Left lobe of liver (tissue), 2 donors: ENCODE measurements around the gene CSGALNACT2. TPM values are rescaled to one million over a fixed set of nuclear protein-coding genes. Genes with fewer than 3 reads are reported as not detected.
A peak's percentile ranks its signal among the peaks of the same experiment; 100 is the strongest.

ENCODE experiments used
- ATAC-seq: fragments of 200-7000 bp; cut with Tn5 transposase; one replicate; pipeline ENCODE4 v1.9.1; 2020; ENCODE audit warnings: mild to moderate bottlenecking, moderate library complexity
- DNase-seq: peaks from one replicate; pipeline ENCODE4 v3.0.0-alpha.2; 2020; ENCODE audit warnings: low spot score
- total RNA-seq: library from RNA; stranded (reverse); gene quantifications from one replicate; pipeline ENCODE4 v1.2.1, GENCODE V29; 2021
- donor health status: DM: no; HTN: no; CAD: no; lungs with moderate emphysema.
- donor health status: DM: no; HTN: yes; CAD: no.

CSGALNACT2 gene
- total RNA-seq, 1 donor from 2014 or later = 5.5 TPM

DNA sequence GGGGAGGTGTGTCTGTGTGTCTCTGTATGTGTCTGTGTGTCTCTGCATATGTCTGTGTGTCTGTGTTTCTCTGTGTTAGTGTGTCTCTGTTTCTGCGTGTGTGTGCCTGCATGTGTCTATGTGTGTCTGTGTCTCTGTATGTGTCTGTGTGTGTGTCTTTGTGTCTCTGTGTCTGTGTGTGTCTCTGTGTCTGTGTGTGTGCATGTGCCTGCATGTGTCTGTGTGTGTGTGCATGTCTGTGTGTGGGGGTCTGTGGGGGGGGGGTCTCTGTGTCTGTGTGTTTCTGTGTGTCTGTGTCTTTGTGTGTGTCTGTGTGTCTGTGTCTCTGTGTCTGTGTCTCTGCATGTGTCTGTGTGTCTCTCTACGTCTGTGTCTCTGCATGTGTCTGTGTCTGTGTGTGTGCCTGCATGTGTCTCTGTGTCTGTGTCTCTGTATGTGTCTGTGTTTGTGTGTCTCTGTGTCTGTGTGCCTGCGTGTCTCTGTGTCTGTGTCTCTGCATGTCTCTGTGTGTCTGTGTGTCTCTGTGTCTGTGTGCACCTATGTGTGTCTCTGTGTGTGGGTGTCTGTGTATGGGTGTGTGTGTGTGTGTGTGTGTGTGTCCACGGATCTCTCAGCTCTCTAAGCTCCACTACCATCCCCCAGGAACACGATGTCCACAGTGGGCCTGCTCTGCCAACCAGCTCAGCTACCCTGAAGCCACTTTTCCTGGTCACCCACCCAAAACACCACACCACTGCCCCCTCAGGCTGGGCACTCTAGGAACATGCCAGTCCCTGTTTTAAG is 87.0 kb downstream of the CSGALNACT2 start:
- ATAC-seq = no peak

DNA sequence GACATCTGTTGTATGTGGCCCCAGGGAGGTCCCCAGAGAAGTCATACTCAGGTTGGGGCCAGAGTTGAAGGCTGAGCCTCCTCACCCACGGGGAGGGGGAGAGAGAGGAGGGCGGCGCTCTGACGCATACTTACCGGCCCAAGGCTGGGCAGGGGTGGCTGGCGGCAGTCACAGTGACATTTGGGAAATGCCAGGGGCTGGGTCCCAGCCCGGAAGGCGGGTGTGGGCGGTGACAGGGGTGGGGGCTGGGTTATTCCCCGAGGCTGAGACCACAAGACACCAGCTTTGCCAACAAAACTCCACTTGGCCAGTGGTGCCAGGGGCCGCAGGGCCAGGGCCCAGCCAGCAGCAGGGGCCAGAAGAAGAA is 87.5 kb downstream of the CSGALNACT2 start:
- DNase-seq = peak; percentile 6
- ATAC-seq = no peak

More for the DNA sequence above, 87.0 kb downstream of the CSGALNACT2 start:
- DNase-seq = peak; percentile 24

DNA sequence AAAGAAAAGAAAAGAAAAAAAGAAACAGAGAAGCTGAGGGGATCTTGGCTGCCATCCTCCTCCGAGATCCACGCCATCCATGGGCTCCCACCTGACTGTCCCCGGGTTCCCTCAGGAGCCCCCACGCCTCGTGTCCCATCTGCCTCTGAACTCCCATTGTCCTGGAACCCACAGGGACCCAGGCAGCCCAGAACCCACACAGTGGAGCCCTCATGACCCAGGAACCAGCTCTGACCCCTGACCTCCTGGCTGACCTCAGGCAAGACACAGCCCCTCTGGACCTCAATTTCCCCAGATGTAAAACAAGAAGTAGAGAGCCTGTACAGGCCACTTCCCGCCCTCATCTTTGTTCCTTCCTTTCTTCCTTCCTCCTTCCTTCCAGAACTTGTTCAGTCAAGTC is 88.2 kb downstream of the CSGALNACT2 start:
- ATAC-seq (no peak), DNase-seq (peak; percentile 28)

DNA sequence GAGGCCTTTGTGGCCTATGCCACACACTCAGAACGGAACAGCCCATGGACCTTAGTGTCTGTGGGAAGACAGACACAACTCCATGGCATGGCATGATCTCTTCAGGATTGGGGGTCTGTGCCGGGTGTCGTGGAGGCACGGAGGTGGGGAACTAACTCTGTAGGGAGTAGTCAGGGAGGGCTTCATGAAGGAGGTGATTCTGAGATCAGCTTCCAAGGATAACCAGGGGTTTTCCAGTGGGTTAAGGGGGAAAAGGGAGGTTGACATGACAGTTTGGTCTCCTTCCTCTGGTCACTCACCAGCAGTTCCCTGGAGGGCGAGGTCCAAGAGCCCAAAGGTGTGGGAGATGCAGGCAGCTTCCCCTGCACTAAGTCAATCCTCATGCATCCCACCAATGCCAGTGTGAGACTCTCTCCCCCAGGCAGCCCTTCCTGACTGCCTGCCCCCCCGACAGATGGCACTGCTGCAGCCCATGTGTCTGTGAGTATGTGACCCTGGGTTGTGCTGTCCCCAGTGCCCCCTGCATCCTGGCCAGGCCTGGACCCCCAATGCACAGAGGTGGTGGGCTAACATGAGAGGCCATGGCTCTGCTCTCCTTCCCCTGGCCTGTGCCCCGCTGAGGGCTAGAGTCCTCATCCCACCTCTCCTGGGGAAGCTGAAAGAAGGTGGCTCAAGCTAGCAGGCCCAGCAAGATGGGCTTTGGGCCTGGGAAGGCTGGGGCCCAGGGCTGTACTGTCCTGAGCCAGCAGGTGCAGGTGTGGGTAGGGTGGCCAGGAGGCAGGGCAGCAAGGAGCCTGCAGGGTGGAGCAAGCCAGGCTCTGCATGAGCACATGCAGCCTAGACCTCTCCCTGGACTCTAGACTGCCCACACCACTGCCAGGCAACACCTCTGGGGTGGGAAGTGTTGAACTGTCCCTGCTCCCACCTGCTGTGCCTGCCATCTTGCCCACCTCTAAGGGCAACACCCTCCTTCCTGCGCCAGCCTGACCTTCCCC is 88.9 kb downstream of the CSGALNACT2 start:
- DNase-seq = peak; percentile 34

DNA sequence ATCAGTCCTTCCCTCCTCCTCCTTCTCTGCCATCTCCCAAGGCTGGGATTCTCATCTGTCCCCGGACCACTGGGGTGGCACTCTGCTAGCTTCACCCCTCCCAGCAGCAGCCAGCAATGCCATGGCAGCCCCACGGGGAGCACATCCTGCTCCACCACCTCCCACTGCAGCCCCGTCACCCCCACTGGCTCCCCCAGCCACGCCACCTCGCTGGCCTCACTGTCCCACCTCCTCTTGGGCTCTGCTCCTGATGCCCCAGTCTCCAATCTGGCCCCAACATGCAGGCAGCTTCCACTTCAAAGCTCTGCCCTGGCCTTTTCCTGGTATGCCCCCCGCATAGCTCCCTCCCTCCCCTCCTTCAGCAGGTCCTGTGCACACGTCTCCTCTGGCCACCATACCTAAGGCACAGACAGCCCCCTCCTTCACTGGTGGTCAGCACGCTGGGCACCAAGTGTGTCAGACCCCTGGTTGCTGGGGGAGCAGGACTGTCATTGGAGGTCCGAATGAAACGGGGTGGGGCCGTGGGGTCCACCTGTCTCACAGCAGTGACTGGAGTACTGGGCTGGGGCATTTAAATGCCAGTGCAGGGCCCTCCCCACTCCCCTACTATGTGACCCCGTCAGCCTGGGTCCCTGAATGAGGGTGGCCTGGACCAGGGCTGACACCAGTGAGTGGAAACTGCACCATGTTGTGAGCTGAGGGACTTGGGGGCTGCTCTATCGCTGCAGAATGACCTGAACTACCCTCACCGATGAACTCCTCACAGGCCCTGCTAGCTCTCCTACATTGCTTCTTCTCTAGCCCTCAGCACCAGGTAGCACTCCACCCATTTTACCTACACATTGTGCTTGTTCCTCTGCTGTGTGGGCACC is 89.9 kb downstream of the CSGALNACT2 start:
- no peak for ATAC-seq
- DNase-seq = peak; percentile 33

More for the DNA sequence above, 88.9 kb downstream of the CSGALNACT2 start:
- ATAC-seq = no peak

DNA sequence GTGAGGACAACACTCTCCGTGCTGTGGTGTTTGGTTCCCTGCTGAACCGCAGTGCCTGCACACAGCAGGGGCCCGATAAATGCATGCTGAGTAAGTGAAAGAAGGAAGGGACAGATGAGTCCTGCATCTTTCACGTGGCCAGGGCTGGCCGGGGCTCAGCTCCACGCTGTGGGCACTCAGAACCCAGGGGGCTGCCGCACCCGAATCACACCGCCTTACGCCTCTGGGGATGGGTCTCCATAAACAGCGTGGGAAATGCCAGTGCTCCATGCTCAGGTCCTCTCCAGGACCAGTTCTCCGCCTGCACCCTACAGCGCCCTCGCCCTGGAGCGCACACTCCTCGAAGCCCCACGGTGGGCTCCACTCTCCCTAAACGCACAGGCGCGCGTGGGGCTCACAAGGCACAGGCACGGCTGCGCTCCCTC is 90.5 kb downstream of the CSGALNACT2 start:
- ATAC-seq = no peak

DNA sequence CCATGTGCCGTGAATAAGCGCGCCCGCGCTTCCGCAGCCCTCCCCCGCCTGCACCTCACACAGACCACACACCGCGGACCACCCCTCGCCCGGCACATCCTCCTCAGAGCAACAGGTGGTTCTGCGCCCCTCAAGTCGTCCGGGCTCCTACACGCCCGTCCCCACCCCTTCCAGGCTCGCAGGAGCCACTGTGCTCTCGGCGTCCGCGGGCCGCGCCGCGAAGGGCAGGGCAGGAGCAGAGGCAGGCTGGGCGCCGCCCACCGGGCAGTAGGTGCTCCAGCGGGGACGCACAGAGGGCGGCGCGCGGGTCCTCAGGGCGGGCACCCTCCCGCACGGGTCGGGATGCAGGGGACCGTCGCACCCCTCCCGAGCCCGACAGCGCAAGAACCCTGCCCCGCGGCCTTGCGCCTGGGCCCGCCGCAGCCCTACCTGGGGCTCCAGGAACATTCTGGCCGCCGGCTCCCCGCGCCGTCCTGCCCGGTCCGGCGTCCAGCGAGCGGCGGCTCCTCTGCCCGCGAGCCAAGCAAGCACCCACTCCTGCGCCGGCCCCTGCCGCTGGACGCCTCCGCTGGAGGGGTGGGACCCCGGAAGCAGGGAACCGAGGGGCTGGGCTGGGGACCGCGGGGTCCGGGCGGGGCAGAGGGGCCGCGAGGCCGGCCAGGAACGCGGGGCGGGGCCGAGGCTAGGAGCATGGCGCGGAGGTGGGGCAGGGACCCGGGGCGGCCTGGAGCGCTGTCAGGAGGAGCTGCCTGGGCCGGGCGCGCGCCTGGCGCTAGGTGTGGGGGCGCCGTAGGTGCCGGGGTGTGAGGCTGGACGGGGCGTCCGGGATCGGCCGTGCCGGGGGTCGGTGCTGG is 91.2 kb downstream of the CSGALNACT2 start:
- DNase-seq (peak; percentile 42), ATAC-seq (peak; percentile 56)

More for the DNA sequence above, 90.5 kb downstream of the CSGALNACT2 start:
- DNase-seq = no peak

DNA sequence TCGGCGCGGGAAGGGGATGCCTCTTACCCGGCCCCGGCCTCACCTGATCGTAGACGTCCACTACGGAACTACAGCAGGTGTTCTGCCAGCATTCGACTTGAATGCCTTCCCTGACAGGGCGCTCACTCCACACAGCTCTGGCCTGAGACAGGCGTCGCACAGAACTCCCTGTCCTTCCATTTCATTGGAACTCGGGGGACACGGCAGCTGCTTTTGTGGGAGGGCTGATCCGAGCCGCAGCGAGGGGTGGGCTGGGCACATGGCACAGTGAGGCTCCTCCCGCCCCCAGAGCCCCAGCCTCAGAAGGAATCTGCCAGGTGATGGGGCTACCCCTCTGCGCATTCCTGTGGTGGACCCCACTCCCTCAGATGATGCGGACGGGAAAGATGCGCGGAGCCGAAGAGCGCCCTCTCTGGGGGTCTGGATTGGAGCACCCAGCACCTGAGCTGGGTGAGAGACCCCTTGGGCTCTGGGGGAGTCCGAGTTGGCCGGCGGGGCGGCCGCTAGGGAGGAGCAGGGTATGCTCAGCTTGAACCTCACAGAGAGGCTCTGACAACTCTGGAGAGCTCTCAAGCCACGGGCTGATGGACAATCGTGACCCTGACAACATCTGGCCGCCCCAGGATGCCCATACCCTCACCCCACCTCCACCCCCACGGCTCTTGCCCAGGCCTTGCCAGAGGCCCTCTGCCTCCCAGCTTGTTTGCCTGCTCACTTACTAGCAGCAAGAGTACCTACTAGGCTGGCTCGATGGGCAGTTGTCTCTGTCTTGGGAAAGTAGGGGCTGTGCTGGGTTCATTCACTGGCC is 92.1 kb downstream of the CSGALNACT2 start:
- ATAC-seq (no peak), DNase-seq (peak; percentile 33)

DNA sequence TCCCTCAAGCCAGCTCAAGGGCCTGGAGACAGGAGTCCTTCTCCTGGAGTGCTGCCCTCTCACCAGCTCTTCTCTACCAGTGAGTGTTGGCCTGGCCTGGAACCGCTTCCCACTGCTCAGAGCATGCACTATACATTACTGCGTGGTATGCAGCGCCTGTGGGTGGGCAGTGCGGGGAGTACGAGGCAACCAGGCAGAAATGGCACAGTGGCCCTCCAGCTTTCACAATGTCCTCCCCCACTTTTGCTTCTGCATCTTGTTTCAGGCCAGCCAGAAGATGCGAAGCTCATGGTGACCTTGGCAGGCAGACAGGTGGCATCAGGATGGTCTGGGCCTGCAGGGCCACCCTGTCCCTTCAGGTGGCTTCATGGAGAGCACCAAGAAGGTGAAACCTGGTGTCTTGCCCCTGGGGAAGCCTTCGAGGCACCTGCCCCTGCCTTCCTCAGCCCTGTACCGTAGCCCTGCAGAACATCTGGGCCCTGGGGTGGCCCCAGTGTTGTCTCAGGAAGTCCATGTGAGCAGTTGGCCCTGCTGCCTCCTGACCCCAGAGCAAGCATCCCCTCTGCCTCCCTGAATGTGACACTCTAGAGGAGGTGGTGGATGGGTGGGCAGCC is 92.8 kb downstream of the CSGALNACT2 start:
- peak; percentile 29 for DNase-seq
- no peak for ATAC-seq

DNA sequence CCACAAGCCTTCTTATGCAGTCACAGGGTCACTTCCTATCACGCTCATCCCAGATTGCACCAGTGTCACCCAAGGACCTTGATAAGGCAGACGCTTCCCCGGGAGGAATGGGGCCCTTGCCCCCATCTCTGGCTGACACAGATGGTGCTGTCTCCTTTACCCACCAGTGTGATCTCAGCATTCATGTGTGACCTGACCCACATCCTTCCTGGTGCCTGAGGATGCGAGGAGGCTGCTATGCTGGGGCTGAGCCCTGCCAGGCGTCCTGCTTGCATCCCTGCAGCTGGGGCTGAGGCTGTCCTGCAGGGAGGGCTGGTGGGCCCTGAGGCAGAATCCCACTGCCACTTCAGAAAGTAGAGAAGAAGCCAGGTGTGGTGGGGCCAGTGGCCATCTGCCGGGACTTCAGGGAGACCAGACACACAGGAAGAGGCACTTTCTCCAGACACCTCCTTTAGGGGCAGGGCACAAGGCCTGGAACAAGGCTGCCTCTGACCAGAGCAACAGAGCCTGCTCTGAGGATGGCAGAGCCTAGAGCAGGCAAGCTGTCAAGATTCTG is 93.4 kb downstream of the CSGALNACT2 start:
- ATAC-seq (no peak), DNase-seq (peak; percentile 41)

DNA sequence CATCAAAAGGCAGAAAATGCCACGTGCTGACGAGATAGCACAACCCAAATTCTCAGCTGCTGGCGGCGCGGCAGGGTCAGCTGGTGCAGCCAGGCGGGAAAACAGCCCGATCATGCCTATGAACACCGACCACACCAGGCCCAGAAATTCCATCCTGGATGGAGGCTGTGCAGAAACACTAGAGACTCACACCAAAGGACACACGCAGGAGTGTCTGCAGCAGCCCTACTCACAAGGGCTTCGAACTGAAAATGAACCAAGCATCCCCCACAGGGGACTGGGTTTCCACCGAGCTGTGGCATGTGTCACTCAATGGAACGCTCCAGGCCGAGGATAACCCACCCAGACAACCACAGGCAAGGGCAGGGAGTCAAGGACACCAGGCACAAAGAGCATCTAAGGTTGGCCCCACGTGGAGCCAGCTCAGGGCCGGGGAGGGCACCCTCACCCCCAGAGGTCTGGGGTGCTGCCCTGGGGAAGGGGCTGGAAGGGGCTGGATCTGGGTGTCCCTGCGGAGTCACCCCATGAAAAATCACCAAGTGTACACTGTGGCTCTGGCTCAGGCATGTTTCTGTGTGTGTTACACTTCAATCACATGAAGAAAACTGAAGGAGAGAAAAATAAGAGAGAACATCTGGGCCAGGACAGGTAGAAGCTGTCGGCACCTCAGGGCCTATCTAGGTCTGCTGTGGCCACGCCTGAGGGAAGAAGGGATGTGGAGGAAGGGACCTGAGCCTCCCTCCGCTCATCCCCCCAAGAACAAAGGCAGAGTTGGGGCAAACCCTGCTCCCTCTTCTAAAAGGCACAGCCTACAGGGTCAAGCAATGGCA is 95.6 kb downstream of the CSGALNACT2 start:
- ATAC-seq (no peak), DNase-seq (peak; percentile 34)

DNA sequence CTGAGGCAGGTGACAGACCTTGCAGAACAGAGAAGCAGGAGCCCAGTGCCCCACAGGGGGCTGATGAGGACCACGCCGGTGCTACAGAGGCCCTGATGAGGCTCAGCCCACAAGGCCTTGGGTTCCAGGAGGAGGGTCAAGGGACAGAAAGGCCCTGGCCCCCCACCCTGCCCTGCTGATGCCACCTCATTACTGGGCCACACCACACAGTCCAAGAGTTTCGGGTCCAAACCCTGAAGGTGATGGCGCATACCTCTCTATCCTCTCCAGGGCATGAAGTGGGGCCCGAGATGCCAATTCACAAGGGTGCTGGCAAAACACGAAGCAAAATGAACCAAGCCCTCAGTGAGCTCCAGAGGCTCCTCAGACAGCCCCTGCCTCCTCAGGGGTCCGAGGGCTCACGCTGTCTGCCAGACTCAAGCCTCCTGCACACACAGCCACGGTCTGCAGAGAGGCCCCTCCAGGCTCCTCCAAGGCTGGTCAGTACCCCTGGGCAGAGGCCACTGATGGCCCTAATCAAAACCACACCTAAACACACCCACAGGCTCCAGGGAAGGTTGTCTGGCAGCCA is 96.3 kb downstream of the CSGALNACT2 start:
- ATAC-seq (no peak), DNase-seq (peak; percentile 33)

Other genes with a start within 250 kb of the CSGALNACT2 start
- 1.1 TPM for gene RET, start 61.4 kb upstream of the CSGALNACT2 start, total RNA-seq
- gene RASGEF1A, start 128.6 kb downstream of the CSGALNACT2 start, total RNA-seq = 0.13 TPM
- not detected for gene FXYD4, start 233.2 kb downstream of the CSGALNACT2 start, total RNA-seq